Adrenal gland (tissue), 12 donors: ENCODE data around the gene CCDC187. TPM values are rescaled to one million over a fixed set of nuclear protein-coding genes. Genes with fewer than 3 reads are reported as not detected.

Source experiments
- DNase-seq, 7 donors: peaks; one replicate each; pipeline ENCODE4 v3.0.0-alpha.2; 2019 to 2020
- H3K27ac ChIP-seq, 5 donors: fragments of 200-600 bp; sonication (generic) in 4 of 5; 1 replicate in 3 of 5; 2 replicates in 2 of 5; pipeline versions ENCODE4 v1.5.1 to v1.8.0; 2016 to 2020; ENCODE audit warnings: mild to moderate bottlenecking in 1 of 5
- H3K27me3 ChIP-seq: fragments of 200-600 bp; 2 replicates; pipeline ENCODE4 v1.8.0; 2021
- H3K36me3 ChIP-seq, 2 donors: fragments of 200-600 bp; replicated peaks in 1 of 2; 1 replicate in 1 of 2; 2 replicates in 1 of 2; pipeline versions ENCODE4 v1.5.1 to v1.8.0; 2018 to 2022
- H3K4me1 ChIP-seq, 2 donors: fragments of 200-600 bp; replicated peaks in 1 of 2; 1 replicate in 1 of 2; 2 replicates in 1 of 2; pipeline versions ENCODE4 v1.5.1 to v1.8.0; 2018 to 2021
- H3K4me3 ChIP-seq, 4 donors: fragments of 200-600 bp; sonication (generic) in 3 of 4; one replicate each; pipeline ENCODE4 v1.5.1; 2016 to 2018
- H3K9me3 ChIP-seq, 3 donors: fragments of 200-600 bp; sonication (generic) in 1 of 3; replicated peaks in 1 of 3; 1 replicate in 2 of 3; 2 replicates in 1 of 3; pipeline versions ENCODE4 v1.5.1 to v1.8.0; 2016 to 2021
- POLR2A ChIP-seq, 2 donors: fragments of 450-650 bp; IDR thresholded peaks; one replicate each; pipeline ENCODE4 v1.6.1; 2017; ENCODE audit warnings: antibody characterized with exemption in 2 of 2, mild to moderate bottlenecking in 2 of 2, moderate library complexity in 1 of 2
- WGBS, 4 donors: extraction: QIAGEN DNeasy Blood & Tissue Kit in 2 of 4; methylation state at CpG; one replicate each; pipeline versions ENCODE4 v1.1.5 to v1.1.7; 2013 to 2017; 5-methylcytosine and 5-hydroxymethylcytosine counted together
- intact Hi-C, 2 donors: fragments of 100-400 bp; cut with DNase I; formaldehyde crosslinking; loops; one replicate each; pipeline versions ENCODE4 v1.14.1 to v1.15.0; 2022 to 2023
- polyA plus RNA-seq, 3 donors: library from polyadenylated mRNA; stranded (reverse); fragments of 200-250 nt in 2 of 3; fragments of 350-450 nt in 1 of 3; fragmentation: Illumina TruSeq in 1 of 3; extraction: RNeasy Lipid Tissue Mini Kit (QIAGEN cat#74804) in 1 of 3; gene quantifications; one replicate each; pipeline ENCODE4 v1.2.3, GENCODE V29; 2013 to 2014
- total RNA-seq, 9 donors: library from RNA; depleted of rRNA in 4 of 9; stranded (reverse); fragments of >200 nt in 4 of 9; fragments of 120-200 nt in 1 of 9; fragmentation: NEBNext Ultra II Directional in 1 of 9; extraction: Animal tissue kit (Norgen Biotek cat#: 25700) in 1 of 9; gene quantifications; one replicate each; pipeline versions ENCODE4 v1.1.0 to v1.2.4, GENCODE V29; 2013 to 2023
- TF ChIP-seq, protein P1 (sequence below), 6 experiments: fragments of 450-650 bp in 4 of 6; fragments of 200-600 bp in 2 of 6; sonication (generic) in 1 of 6; IDR thresholded peaks; 1 replicate in 5 of 6; 2 replicates in 1 of 6; pipeline versions ENCODE4 v1.5.1 to v1.8.0; 2016 to 2021; ENCODE audit warnings: antibody characterized with exemption in 6 of 6, mild to moderate bottlenecking in 2 of 6, moderate library complexity in 1 of 6
- donor health status: healthy with polysubstance abuse.
- donor health status: Bipolar disorder and iron deficiency.
- donor health status: DM: yes; HTN: yes; CAD: no.
- donor health status: DM: no; HTN: no; CAD: no.
- donor health status: DM: no; HTN: no; CAD: no.
- donor health status: DM: yes; HTN: yes; CAD: no.

Gene CCDC187
- total and polyA plus RNA-seq, 12 donors, result under 0.01 to 0.44 (median 0.08) TPM; not detected in 1

- DNase-seq, result no peak
- Histone ChIP-seq H3K9me3 (no peaks in the 10 kb centered on the region), H3K36me3 (no peaks in the 10 kb centered on the region), H3K27ac (no peak overlapping the region), H3K4me1 (no peaks in the 10 kb centered on the region), H3K27me3 (no peaks in the 10 kb centered on the region), H3K4me3 (no peak overlapping the region)
- TF ChIP-seq, protein P1, sequence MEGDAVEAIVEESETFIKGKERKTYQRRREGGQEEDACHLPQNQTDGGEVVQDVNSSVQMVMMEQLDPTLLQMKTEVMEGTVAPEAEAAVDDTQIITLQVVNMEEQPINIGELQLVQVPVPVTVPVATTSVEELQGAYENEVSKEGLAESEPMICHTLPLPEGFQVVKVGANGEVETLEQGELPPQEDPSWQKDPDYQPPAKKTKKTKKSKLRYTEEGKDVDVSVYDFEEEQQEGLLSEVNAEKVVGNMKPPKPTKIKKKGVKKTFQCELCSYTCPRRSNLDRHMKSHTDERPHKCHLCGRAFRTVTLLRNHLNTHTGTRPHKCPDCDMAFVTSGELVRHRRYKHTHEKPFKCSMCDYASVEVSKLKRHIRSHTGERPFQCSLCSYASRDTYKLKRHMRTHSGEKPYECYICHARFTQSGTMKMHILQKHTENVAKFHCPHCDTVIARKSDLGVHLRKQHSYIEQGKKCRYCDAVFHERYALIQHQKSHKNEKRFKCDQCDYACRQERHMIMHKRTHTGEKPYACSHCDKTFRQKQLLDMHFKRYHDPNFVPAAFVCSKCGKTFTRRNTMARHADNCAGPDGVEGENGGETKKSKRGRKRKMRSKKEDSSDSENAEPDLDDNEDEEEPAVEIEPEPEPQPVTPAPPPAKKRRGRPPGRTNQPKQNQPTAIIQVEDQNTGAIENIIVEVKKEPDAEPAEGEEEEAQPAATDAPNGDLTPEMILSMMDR (IDR thresholded peaks at IDR 0.05), result no peak
- no peak for TF ChIP-seq POLR2A (IDR thresholded peaks at IDR 0.05)
- intact Hi-C loops, result no loop called here
These were observed 4.8 kb upstream of the CCDC187 start for GRCh38 chr9:136308702-136309053.

DNA sequence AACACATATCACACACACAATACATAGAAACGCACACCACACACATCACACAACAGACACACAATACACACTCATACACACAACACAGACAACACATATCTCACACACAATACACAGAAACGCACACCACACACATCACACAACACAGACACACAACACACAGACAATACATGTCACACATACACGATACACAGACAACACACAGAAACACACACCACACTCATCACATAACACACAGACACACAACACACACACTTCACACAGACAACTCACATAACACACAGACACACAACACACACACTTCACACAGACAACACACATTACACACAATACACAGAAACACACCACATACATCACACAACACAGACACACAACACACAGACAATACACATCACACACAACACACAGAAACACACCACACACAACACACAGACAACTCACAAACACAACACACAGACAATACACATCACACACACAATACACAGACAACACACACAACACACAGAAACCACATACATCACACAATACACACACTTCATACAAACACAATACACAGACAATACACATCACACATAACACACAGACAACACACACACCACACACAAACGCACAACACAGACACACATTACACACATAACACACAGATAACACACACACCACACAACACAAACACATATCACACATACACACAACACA lies 4.3 kb upstream of the CCDC187 start:
- Histone ChIP-seq H3K36me3 (no peaks in the 10 kb centered on the region), H3K9me3 (no peaks in the 10 kb centered on the region), H3K27me3 (no peaks in the 10 kb centered on the region), H3K27ac (no peak overlapping the region), H3K4me3 (no peak overlapping the region), H3K4me1 (no peaks in the 10 kb centered on the region)
- DNase-seq, result no peak
- TF ChIP-seq, protein P1 (IDR thresholded peaks at IDR 0.05), result no peak
- no peak for TF ChIP-seq POLR2A (IDR thresholded peaks at IDR 0.05)
- 78 to 92% (median 85%) methylated on average over 4 of the region's 4 CpGs for WGBS, 4 donors
- intact Hi-C loops, result no loop called here

- Histone ChIP-seq H3K4me3 (no peak overlapping the region), H3K4me1 (no peaks in the 10 kb centered on the region), H3K9me3 (no peaks in the 10 kb centered on the region), H3K27ac (no peak overlapping the region), H3K36me3 (no peaks in the 10 kb centered on the region), H3K27me3 (no peaks in the 10 kb centered on the region)
- WGBS, 4 donors, result 72 to 89% (median 76%) methylated on average over 3 to 4 of the region's 4 CpGs
- TF ChIP-seq, protein P1 (IDR thresholded peaks at IDR 0.05), result no peak
- TF ChIP-seq POLR2A (IDR thresholded peaks at IDR 0.05), result no peak
- intact Hi-C loops, result no loop called here
- DNase-seq, result no peak
These were observed 3.4 kb upstream of the CCDC187 start for GRCh38 chr9:136307215-136307750.

GRCh38 chr9:136306211-136307208 lies 2.6 kb upstream of the CCDC187 start:
- 45 to 64% (median 58%) methylated on average over 22 to 34 of the region's 34 CpGs for WGBS, 4 donors
- Histone ChIP-seq H3K9me3 (no peaks in the 10 kb centered on the region), H3K27me3 (no peaks in the 10 kb centered on the region), H3K27ac (no peak overlapping the region), H3K4me3 (no peak overlapping the region), H3K36me3 (no peaks in the 10 kb centered on the region), H3K4me1 (no peaks in the 10 kb centered on the region)
- no peak for TF ChIP-seq POLR2A (IDR thresholded peaks at IDR 0.05)
- TF ChIP-seq, protein P1 (IDR thresholded peaks at IDR 0.05), result no peak
- intact Hi-C loops, result no loop called here
- no peak for DNase-seq
